GM12892 (cell line): ENCODE data around the gene RPTOR.

Source experiments
- DNase-seq: peaks from one replicate; pipeline ENCODE4 v3.0.0; 2011; ENCODE audit not compliant: insufficient read length
- FAIRE-seq: peaks from 2 replicates; lab custom pipeline; 2011; peaks lifted over from hg19 to GRCh38; lab: Jason Lieb, UNC
- POLR2A ChIP-seq: IDR thresholded peaks from 2 replicates; pipeline ENCODE4 v1.6.1; 2011; ENCODE audit warnings: low read depth, low read length, control low read depth
- POLR2AphosphoS5 ChIP-seq: IDR thresholded peaks from 2 replicates; pipeline ENCODE4 v1.6.1; 2011; ENCODE audit warnings: low read depth, low read length, control low read depth
- TAF1 ChIP-seq: IDR thresholded peaks from 2 replicates; pipeline ENCODE4 v1.6.1; 2011; ENCODE audit warnings: low read depth, mild to moderate bottlenecking, control low read depth, low read length, borderline replicate concordance

RPTOR gene

DNA sequence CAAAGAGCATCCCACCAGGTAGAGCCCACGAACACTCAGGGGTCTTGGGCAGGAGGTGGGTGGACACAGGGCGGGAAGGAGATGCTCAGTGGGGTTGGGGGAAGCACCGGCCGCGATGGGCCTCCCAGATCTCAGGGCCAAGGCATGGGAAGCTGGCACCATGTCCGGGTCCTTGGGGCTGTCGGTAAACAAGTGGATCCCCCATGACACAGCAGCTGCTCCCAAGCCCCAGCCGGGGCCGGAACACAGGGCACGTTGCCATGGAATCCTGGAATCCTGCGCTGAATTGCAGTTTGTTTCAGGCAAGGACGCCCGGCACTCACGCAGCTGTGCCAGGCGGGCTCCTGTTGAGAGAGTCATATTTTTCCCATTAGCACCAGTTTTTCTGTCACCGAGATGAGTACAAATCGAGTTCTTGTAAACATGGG is 424.0 kb downstream of the RPTOR start:
- DNase-seq = no peak
- no peak for FAIRE-seq

DNA sequence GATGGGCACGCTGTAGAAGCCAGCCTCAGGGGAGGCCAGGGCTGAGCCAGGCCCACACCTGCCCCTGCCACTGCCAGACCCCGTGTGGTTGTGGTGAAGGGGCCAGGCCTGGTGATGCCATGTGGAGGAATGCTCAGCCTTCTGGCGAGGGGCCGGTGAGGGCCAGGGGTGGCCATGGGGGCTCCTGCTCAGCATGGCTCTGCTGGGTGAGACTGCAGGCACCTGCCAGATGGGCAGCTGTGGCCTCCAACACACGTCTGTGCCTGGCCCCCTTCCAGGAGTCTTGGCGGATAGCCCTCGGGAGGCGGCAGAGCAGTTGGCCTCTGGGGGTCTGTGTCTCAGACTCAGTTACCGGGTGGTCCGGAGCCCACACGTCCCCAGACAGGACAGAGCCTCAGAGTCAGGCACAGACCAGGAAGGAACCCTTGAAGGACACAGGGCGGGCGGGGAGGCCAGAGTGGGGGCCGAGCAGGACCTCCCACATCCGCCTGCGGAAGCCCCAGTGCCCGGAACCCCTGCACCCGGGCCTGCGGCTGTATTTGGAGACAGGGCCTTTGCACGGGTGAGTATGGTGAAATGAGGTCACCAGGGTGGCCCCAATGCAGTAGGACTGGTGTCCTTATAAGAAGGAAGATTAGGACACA is 424.5 kb downstream of the RPTOR start:
- TF ChIP-seq TAF1 = no peak
- TF ChIP-seq POLR2A = no peak
- no peak for TF ChIP-seq POLR2AphosphoS5
- no peak for FAIRE-seq
- no peak for DNase-seq

More for the DNA sequence above, 424.0 kb downstream of the RPTOR start:
- peak; percentile 45; the same call in 1 of the 2 replicates for TF ChIP-seq POLR2A
- no peak for TF ChIP-seq TAF1

DNA sequence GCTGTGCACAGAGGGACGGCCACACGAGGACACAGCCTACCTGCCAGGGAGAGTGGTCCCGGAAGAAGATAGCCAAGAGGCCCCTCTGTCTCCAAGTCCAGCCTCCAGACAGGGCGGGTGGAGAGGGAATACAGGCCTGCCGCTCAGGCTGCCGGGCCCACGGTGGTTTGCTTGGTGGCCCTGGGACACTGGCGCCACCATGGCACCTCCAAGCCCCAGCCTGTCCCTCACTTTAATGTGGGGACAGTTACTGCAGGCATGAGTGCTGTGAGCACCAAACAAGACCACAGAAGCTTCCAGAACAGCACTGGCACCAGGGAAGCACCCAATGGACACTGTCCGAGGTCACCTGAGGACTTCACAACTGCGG is 425.0 kb downstream of the RPTOR start:
- no peak for FAIRE-seq
- TF ChIP-seq POLR2AphosphoS5 (no peak), POLR2A (no peak), TAF1 (no peak)
- DNase-seq = no peak

DNA sequence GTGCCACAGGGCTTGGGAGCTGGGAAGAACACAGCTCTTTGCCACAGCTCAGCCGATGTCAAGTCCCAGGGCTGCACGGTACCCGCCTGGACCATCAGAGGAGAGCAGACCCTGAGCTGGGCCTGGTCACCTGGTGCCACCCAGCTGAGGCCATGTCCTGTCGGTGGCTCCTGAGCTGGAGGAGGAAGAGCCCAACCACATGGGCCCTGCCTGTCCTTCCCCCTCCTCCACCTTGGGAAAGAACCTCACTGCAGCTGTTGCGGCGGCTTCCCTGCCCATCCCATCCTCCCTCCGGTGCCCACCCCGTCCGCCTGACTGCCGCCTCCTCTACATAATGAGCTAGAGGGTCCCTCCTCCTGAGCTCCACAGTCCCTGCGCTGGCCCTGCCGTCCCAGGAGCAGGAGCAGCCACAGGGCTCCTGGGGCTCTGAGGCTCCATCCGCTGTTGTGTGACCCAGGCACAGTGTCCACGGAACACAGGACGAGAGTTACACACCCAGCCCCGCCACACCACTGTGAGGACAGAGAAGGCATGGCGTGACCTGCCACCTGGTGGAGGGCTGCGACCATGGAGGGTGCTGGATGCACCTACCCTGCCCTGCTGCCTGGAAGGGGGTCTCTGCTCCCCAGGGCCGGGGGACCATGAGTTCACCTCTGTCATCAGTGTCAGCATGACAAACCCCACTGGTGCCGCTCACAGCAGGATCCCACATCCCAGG is 425.6 kb downstream of the RPTOR start:
- DNase-seq (peak; percentile 84), FAIRE-seq (peak; percentile 96)
- TF ChIP-seq POLR2A (peak; percentile 22; the same call in 1 of the 2 replicates), TAF1 (no peak)

DNA sequence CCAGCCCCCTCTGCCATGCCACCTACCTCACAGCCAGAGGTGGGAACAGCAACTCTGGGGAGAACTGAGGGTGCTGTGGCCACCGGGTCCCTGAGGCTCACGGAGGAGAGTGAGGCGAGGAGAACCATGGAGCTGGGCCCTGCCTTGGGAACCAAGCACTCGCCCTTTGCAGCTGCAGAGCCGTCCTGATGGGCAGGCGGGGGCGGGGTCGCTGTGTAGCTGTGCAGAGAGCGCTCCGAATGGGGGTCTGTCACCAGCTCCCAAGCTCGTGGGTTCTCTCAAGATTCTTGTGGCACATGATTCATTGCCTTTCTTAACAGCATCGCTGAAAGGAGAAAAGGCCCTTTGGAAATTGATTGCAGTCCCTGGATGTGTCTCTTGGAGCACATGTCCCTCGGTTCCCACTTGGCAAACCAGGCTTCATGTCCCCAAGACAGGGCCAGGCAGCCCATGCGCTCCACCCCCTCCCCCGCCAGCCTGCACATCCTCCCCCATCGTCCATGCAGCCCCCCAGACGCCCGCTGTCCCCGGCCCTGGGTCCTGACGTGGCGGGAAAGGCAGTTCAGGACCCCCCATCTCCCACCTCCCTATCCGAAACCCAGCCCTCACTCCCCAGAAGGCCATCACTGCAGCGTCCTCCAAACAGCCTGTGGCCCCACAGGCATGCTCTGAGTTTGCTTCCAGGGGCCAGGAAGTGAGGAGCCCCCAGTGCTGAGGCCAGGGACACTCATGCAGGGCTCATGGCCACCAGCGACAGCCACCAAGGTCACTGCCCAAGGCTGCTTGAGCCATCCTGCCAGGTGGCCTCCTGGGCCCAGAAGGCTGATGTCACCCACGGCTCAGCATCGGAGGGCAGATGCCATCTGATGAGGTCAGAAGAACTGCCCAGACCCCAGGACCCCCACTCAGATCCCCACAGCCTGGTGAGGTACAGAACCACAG is 426.4 kb downstream of the RPTOR start:
- no peak for TF ChIP-seq TAF1
- no peak for TF ChIP-seq POLR2AphosphoS5
- no peak for FAIRE-seq
- no peak for DNase-seq

DNA sequence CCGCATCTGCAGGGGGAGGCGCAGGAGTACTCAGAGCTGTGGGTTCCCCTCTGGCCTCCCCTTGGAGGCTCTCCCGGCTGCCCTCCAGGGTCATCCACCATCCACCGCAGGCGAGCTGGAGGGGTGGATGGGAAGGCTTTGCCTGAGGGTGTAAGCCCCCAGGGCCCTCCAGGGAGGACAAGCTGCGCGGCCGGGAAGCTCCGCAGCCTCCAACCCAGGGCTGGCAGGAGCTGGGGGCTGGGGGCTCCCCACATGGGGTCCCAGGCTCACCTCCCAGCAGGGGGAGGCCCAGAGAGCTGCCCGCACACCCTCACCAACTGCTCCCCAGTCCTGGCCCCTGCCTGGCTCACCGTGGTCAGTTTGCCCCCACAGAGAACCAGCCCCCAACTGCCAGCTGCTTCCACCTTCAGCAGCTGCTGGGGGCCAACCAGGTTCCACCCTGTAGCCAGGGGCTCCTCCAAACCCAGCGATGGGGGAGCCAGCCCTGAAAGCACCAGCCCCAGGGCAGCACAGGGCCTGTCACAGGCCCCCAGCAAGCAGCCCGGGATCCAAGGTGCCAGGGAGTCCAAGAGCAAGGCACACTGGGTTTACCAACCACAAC is 427.2 kb downstream of the RPTOR start:
- FAIRE-seq (no peak), DNase-seq (no peak)
- TF ChIP-seq POLR2A (no peak), TAF1 (no peak), POLR2AphosphoS5 (no peak)

DNA sequence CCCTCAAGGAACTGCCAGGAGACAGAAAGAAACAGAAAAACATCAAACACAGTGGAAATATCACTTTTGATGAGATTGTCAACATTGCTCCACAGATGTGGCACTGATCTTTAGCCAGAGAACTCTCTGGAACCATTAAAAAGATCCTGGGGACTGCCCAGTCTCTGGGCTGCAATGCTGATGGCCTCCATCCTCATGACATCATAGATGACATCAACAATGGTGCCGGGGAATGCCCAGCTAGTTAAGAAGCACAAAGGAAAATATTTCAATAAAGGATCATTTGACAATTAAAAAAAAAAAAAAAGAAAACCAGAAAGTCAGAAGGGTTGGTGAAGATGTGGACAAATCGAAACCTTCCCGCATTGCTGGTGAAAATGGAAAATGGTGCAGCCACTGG is 432.1 kb downstream of the RPTOR start:
- FAIRE-seq (no peak), DNase-seq (no peak)
- TF ChIP-seq POLR2A (no peak), POLR2AphosphoS5 (no peak), TAF1 (no peak)

GRCh38 chr17:80977172-80977571 is 432.5 kb downstream of the RPTOR start:
- FAIRE-seq (no peak), DNase-seq (no peak)
- TF ChIP-seq POLR2A (no peak), POLR2AphosphoS5 (no peak), TAF1 (no peak)

DNA sequence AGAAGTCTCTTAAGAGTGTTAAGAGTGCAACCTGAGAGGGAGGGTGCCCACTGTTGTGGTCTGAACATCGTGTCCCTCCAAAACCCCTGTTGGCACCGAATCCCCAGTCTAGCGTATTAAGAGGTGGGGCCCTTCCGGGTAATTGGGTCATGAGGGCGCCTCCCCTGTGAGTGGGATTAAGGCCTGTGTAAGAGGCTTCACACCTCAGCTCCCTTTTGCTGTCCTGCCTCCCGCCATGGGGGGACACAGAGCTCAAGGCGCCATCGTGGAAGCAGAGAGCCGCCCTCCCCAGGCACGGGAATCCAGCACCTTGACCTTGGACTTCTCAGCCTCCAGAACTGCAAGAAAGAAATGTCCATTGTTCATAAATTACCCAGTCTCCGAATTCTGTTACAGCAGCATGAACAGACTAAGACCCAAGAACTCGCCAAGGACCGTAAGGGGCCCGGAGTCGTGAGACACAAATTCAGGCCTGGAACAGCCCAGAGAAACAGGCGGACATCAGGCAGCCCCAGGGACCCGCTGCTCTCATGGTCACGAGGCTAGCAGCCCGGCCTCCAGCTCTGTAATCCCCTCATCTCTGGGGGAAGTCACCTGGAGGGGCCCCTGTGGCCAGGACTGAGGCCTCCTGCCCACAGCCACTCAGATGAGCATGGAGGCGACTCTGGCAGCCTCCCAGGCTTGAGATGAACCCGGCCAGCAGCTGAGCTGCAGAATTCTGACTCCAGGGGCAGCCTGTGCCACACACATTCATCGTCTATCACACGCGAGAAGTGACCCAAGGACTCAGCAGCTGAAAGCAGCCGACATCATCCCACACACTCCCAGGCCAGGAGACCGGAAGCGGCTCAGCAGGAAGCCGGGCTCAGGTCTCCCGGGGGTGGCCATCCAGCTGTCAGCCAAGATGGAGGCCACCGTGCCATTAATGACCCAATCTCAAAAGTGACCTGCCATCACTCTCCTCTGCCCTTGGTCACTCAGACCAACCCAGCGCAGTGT is 434.2 kb downstream of the RPTOR start:
- DNase-seq (no peak), FAIRE-seq (no peak)
- no peak for TF ChIP-seq POLR2AphosphoS5
- TF ChIP-seq POLR2A = no peak
- TF ChIP-seq TAF1 = no peak
